Prostate gland (tissue), 2 donors: ENCODE data around the gene CELF2.

Experiments used
- CTCF ChIP-seq, 4 experiments: fragments of 200-600 bp in 2 of 4; fragments of 450-650 bp in 2 of 4; sonication (generic) in 2 of 4; IDR thresholded peaks; 1 replicate in 3 of 4; 2 replicates in 1 of 4; pipeline ENCODE4 v1.5.1; 2016 to 2019; ENCODE audit warnings: antibody characterized with exemption in 4 of 4, mild to moderate bottlenecking in 2 of 4, moderate library complexity in 2 of 4
- POLR2AphosphoS5 ChIP-seq: sonication (generic); formaldehyde crosslinking; IDR thresholded peaks from one replicate; pipeline ENCODE4 v1.6.1; 2017; ENCODE audit warnings: antibody characterized with exemption

GRCh38 chr10:11252887-11253286, 235.2 kb downstream of the CELF2 start:
- TF ChIP-seq POLR2AphosphoS5 (no peak), CTCF (IDR thresholded peaks at IDR 0.05) (no peak)
